ENCODE data around the gene FUT1.
"Not testable (repeated sequence)": the region's sequence is repeated elsewhere in the genome, so short reads cannot be mapped to it uniquely, and the experiment has no call there.

Gene FUT1

GRCh38 chr19:48718106-48718505 lies 34.3 kb downstream of the FUT1 start:
- not testable (repeated sequence) for DNase-seq (ENCODE audit: low read depth in 2 of 2)

GRCh38 chr19:48716562-48717291 lies 35.7 kb downstream of the FUT1 start:
- DNase-seq (ENCODE audit: low read depth in 2 of 2) = no peak

GRCh38 chr19:48715681-48716171 lies 36.7 kb downstream of the FUT1 start:
- no peak for DNase-seq (ENCODE audit: low read depth in 2 of 2)

- DNase-seq (ENCODE audit: low read depth in 2 of 2) = no peak
These were observed 37.4 kb downstream of the FUT1 start for GRCh38 chr19:48714759-48715675.

- DNase-seq (ENCODE audit: low read depth in 2 of 2) = peak; percentile 94 to 95
These were observed 38.3 kb downstream of the FUT1 start for GRCh38 chr19:48713864-48714755.

GRCh38 chr19:48713041-48713863 lies 39.2 kb downstream of the FUT1 start:
- DNase-seq (ENCODE audit: low read depth in 2 of 2) = no peak

- DNase-seq (ENCODE audit: low read depth in 2 of 2) = no peak
These were observed 41.3 kb downstream of the FUT1 start for GRCh38 chr19:48711106-48711662.

GRCh38 chr19:48708471-48708870 lies 44.0 kb downstream of the FUT1 start:
- DNase-seq (ENCODE audit: low read depth in 2 of 2) = no peak

GRCh38 chr19:48705431-48705830 lies 47.0 kb downstream of the FUT1 start:
- no peak for DNase-seq (ENCODE audit: low read depth in 2 of 2)

- DNase-seq (ENCODE audit: low read depth in 2 of 2) = no peak
These were observed 49.1 kb downstream of the FUT1 start for GRCh38 chr19:48703316-48703715.

GRCh38 chr19:48702701-48703100 lies 49.7 kb downstream of the FUT1 start:
- DNase-seq (ENCODE audit: low read depth in 2 of 2) = no peak

- no peak for DNase-seq (ENCODE audit: low read depth in 2 of 2)
These were observed 54.4 kb downstream of the FUT1 start for GRCh38 chr19:48698046-48698445.
